Measurements from ENCODE around the gene AQP3. TPM values are rescaled to one million over a fixed set of nuclear protein-coding genes. Genes with fewer than 3 reads are reported as not detected.
"Not testable (repeated sequence)": the region's sequence is repeated elsewhere in the genome, so short reads cannot be mapped to it uniquely, and the experiment has no call there.

Gene AQP3
- total RNA-seq, 3 donors from 2014 or later: 19.0 to 47.9 (median 45.1) TPM

GRCh38 chr9:33403941-33404787 lies 43.2 kb downstream of the AQP3 start:
- H3K36me3 ChIP-seq: no peaks in the 10 kb centered on the region
- H3K27me3 ChIP-seq: no peaks in the 10 kb centered on the region
- no peaks in the 10 kb centered on the region for H3K9me3 ChIP-seq
- no peak for DNase-seq (ENCODE audit: low spot score in 2 of 2)
- no peak overlapping the region for H3K4me3 ChIP-seq
- intact Hi-C loops (cut with DNase I; ENCODE audit: low total_unique reads): no loop called here
- H3K4me1 ChIP-seq: no peaks in the 10 kb centered on the region
- no peak for TF ChIP-seq CTCF (IDR thresholded peaks at IDR 0.05)
- H3K27ac ChIP-seq: peak overlapping the region in 1 of 2 donors; percentile 56

- peak within 1 kb of the TSS in 2 of 3 donors; percentile 15 to 50 for H3K4me3 ChIP-seq
- peak within 1 kb of the TSS in 1 of 2 donors; percentile 82 for H3K27ac ChIP-seq
- intact Hi-C loops (cut with DNase I; ENCODE audit: low total_unique reads); H3K9me3 ChIP-seq; H3K27me3 ChIP-seq; H3K4me1 ChIP-seq; H3K36me3 ChIP-seq; DNase-seq (ENCODE audit: low spot score in 2 of 2): not testable (repeated sequence)
These were observed 45.0 kb downstream of the AQP3 start, which contains the start of gene AQP7 for GRCh38 chr9:33402371-33402770. Gene AQP7 (minus strand): TSS chr9:33402568. CDS start chr9:33401262, 1,306 bp downstream.

GRCh38 chr9:33401809-33402208 lies 45.6 kb downstream of the AQP3 start:
- H3K27me3 ChIP-seq; H3K4me1 ChIP-seq; H3K36me3 ChIP-seq; intact Hi-C loops (cut with DNase I; ENCODE audit: low total_unique reads); H3K9me3 ChIP-seq; DNase-seq (ENCODE audit: low spot score in 2 of 2): not testable (repeated sequence)
- H3K4me3 ChIP-seq: peak overlapping the region in 2 of 3 donors; percentile 15 to 50
- peak overlapping the region in 1 of 2 donors; percentile 82 for H3K27ac ChIP-seq

GRCh38 chr9:33399047-33399446 lies 48.3 kb downstream of the AQP3 start:
- H3K4me1 ChIP-seq; H3K27ac ChIP-seq; H3K27me3 ChIP-seq; intact Hi-C loops (cut with DNase I; ENCODE audit: low total_unique reads); H3K36me3 ChIP-seq; H3K4me3 ChIP-seq; H3K9me3 ChIP-seq; DNase-seq (ENCODE audit: low spot score in 2 of 2): not testable (repeated sequence)

- H3K27me3 ChIP-seq; H3K4me3 ChIP-seq; H3K36me3 ChIP-seq; H3K27ac ChIP-seq; intact Hi-C loops (cut with DNase I; ENCODE audit: low total_unique reads); H3K4me1 ChIP-seq; H3K9me3 ChIP-seq; DNase-seq (ENCODE audit: low spot score in 2 of 2): not testable (repeated sequence)
These were observed 49.6 kb downstream of the AQP3 start for GRCh38 chr9:33397801-33398200.

- H3K27ac ChIP-seq; H3K4me1 ChIP-seq; H3K9me3 ChIP-seq; H3K4me3 ChIP-seq; DNase-seq (ENCODE audit: low spot score in 2 of 2); intact Hi-C loops (cut with DNase I; ENCODE audit: low total_unique reads); H3K36me3 ChIP-seq; H3K27me3 ChIP-seq: not testable (repeated sequence)
These were observed 52.1 kb downstream of the AQP3 start for GRCh38 chr9:33395159-33395879.

- intact Hi-C loops (cut with DNase I; ENCODE audit: low total_unique reads); H3K36me3 ChIP-seq; H3K4me1 ChIP-seq; H3K9me3 ChIP-seq; H3K4me3 ChIP-seq; DNase-seq (ENCODE audit: low spot score in 2 of 2); H3K27me3 ChIP-seq: not testable (repeated sequence)
- peak overlapping the region in 1 of 2 donors; percentile 10 for H3K27ac ChIP-seq
These were observed 53.4 kb downstream of the AQP3 start for GRCh38 chr9:33393986-33394385.

GRCh38 chr9:33393581-33393980 lies 53.8 kb downstream of the AQP3 start:
- intact Hi-C loops (cut with DNase I; ENCODE audit: low total_unique reads): no loop called here
- Histone ChIP-seq H3K36me3 (no peaks in the 10 kb centered on the region), H3K9me3 (no peaks in the 10 kb centered on the region), H3K4me1 (no peaks in the 10 kb centered on the region), H3K27me3 (no peaks in the 10 kb centered on the region), H3K27ac (peak overlapping the region; percentile 10 to 45), H3K4me3 (no peak overlapping the region)
- TF ChIP-seq POLR2AphosphoS5 (IDR thresholded peaks at IDR 0.05): no peak
- peak in 1 of 2 donors; percentile 25 for DNase-seq (ENCODE audit: low spot score in 2 of 2)

GRCh38 chr9:33392591-33393021 lies 54.8 kb downstream of the AQP3 start:
- DNase-seq (ENCODE audit: low spot score in 2 of 2); H3K9me3 ChIP-seq; H3K4me1 ChIP-seq; intact Hi-C loops (cut with DNase I; ENCODE audit: low total_unique reads); H3K4me3 ChIP-seq; H3K27me3 ChIP-seq; H3K36me3 ChIP-seq: not testable (repeated sequence)
- H3K27ac ChIP-seq: peak overlapping the region; percentile 40 to 45
